NB4 (cell line): ENCODE results near the gene PCBP4.

Experiments used
- CTCF ChIP-seq: IDR thresholded peaks from one replicate; pipeline ENCODE4 v1.5.1; 2012; ENCODE audit warnings: low read depth, low read length
- MAX ChIP-seq: IDR thresholded peaks from 2 replicates; pipeline ENCODE4 v1.6.1; 2011; ENCODE audit warnings: low read depth, low read length
- POLR2A ChIP-seq: IDR thresholded peaks from 2 replicates; pipeline ENCODE4 v1.6.1; 2011; ENCODE audit warnings: mild to moderate bottlenecking; ENCODE audit not compliant: insufficient read length; ENCODE audit errors: extremely low read depth

- TF ChIP-seq CTCF (no peak), POLR2A (no peak), MAX (no peak)
Observed at GRCh38 chr3:51977446-51978142, 10.3 kb upstream of the PCBP4 start.
